ENCODE results near the gene SMURF1. TPM values are rescaled to one million over a fixed set of nuclear protein-coding genes. Genes with fewer than 3 reads are reported as not detected.

Gene SMURF1
- total RNA-seq = 10 to 100 TPM in 1 of 2 donors, 1 to 10 TPM in 1; 6.2 to 16.8 TPM
- polyA plus RNA-seq = 1 to 10 TPM; 2.9 to 5.6 TPM

DNA sequence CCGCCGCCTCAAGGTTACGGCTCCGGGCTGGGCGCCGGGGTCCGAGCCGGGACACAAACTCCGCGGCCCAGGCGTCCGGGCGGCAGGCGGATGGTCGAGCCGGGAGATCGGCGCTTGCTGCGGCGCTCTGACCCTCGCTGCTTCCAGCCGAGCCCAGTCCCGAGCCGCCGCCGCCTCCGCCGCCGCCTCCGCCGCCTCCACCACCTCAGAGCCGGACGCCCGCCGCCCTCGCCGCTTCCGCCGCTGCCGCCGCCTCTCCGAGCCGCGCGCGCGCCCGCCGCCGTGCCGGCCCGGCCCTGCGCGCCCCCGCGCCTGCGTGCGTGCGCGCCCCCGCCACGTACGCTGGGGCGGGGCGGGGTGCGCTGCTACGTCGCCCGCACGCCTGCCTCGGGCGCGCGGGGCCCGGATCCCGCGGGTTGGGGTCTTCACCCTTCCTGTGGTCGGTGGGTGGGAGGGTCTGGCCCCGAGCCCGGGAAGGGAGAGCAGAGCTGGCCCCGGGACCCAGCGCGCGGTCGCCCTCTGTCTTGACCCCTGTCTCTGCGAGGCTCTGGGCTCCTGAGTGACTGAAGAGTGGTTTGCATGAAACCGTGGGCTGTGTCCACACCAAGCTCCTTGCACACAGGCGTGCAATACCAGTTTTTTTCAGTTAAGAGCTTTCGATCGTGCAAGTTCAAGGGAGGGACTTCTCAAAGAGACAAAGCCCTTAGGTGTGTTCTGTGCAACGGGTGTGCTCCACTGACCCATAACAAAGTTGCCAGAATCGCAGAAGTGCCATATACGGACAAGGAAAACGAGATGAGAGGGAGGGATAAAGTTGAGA lies at the start of gene SMURF1:
Gene SMURF1, minus strand, starts transcription at position 256 of the 820 bp plus-strand sequence. CDS start 328 bp downstream, outside the sequence.
- H3K4me1 ChIP-seq (ENCODE audit: control insufficient read depth in 4 of 4, insufficient read depth in 4 of 4, low read length in 3 of 4) = peaks cover 0 to 33% (median 23%) of the 10 kb centered on the region in 4 donors
- no peaks in the 10 kb centered on the region for H3K27me3 ChIP-seq (ENCODE audit: control insufficient read depth in 4 of 4, insufficient read depth in 4 of 4, low read length in 3 of 4)
- WGBS = 2% methylated on average over 94 of the region's 94 CpGs
- TF ChIP-seq HNF4A (conservative IDR thresholded peaks at IDR 0.05) (no peak), SP1 (IDR thresholded peaks at IDR 0.05) (no peak), TAF1 (conservative IDR thresholded peaks at IDR 0.05) (no peak), FOXA1 (IDR thresholded peaks at IDR 0.05) (no peak), RAD21 (IDR thresholded peaks at IDR 0.05) (peak in 1 of 2 donors; percentile 45), YY1 (IDR thresholded peaks at IDR 0.05) (no peak), HNF4G (IDR thresholded peaks at IDR 0.05) (no peak)
- TF ChIP-seq, protein P1, sequence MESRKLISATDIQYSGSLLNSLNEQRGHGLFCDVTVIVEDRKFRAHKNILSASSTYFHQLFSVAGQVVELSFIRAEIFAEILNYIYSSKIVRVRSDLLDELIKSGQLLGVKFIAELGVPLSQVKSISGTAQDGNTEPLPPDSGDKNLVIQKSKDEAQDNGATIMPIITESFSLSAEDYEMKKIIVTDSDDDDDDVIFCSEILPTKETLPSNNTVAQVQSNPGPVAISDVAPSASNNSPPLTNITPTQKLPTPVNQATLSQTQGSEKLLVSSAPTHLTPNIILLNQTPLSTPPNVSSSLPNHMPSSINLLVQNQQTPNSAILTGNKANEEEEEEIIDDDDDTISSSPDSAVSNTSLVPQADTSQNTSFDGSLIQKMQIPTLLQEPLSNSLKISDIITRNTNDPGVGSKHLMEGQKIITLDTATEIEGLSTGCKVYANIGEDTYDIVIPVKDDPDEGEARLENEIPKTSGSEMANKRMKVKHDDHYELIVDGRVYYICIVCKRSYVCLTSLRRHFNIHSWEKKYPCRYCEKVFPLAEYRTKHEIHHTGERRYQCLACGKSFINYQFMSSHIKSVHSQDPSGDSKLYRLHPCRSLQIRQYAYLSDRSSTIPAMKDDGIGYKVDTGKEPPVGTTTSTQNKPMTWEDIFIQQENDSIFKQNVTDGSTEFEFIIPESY (IDR thresholded peaks at IDR 0.05) = no peak
- no peaks in the 10 kb centered on the region for H3K36me3 ChIP-seq (ENCODE audit: control insufficient read depth in 4 of 4, insufficient read depth in 3 of 4, low read depth in 1 of 4, low read length in 3 of 4)
- H3K9ac ChIP-seq (ENCODE audit: low read depth in 1 of 2, low read length in 2 of 2) = peak within 1 kb of the TSS; percentile 14 to 16
- peak; percentile 79 for DNase-seq (ENCODE audit: low spot score)
- no peaks in the 10 kb centered on the region for H3K9me3 ChIP-seq (ENCODE audit: control insufficient read depth in 4 of 4, low read length in 3 of 4)
- peak within 1 kb of the TSS; percentile 94 to 96 for H3K27ac ChIP-seq (ENCODE audit: low read depth in 1 of 2, low read length in 2 of 2)
- peak within 1 kb of the TSS; percentile 9 to 93 (median 91) for H3K4me3 ChIP-seq (ENCODE audit: low read depth in 1 of 3, low read length in 3 of 3)

DNA sequence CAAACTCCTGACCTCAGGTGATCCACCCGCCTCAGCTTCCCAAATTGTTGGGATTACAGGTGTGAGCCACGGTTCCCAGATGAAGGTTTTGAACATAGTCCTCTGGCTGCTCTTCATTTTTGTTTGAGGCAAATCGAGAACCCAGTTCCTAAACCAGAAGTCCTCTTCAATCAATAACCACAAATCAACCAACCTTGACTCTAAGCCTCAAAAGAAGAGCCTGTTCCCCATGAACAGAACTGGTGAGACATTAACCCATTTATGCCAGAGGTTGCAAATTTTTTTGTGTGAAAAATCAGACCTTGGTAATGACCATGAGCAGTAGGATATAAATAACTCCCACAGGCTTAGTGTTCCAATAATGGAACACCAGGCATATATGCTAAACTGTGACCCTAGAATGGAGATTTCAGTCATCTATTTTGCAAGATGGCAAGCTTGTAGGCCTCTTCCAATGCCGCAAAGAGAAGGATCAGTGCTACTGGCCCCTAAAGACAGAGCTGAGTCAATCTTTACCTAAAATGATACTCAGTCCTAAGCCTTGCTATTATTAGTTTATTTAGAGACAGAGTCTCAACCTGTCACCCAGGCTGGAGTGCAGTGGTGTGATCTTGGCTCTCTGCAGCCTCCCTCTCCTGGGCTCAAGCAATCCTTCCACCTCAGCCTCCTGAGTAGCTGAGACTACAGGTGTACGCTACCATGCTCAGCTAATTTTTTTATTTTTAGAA lies 48.1 kb upstream of the SMURF1 start:
- 94% methylated on average over 5 of the region's 5 CpGs for WGBS
- no peaks in the 10 kb centered on the region for H3K36me3 ChIP-seq (ENCODE audit: control insufficient read depth in 4 of 4, insufficient read depth in 3 of 4, low read depth in 1 of 4, low read length in 3 of 4)
- no peak overlapping the region for H3K9ac ChIP-seq (ENCODE audit: low read depth in 1 of 2, low read length in 2 of 2)
- H3K4me3 ChIP-seq (ENCODE audit: low read depth in 1 of 3, low read length in 3 of 3) = no peak overlapping the region
- H3K27me3 ChIP-seq (ENCODE audit: control insufficient read depth in 4 of 4, insufficient read depth in 4 of 4, low read length in 3 of 4) = no peaks in the 10 kb centered on the region
- H3K4me1 ChIP-seq (ENCODE audit: control insufficient read depth in 4 of 4, insufficient read depth in 4 of 4, low read length in 3 of 4) = peaks cover 2 to 10% (median 6%) of the 10 kb centered on the region in 4 donors
- DNase-seq (ENCODE audit: low spot score) = no peak
- TF ChIP-seq SP1 (IDR thresholded peaks at IDR 0.05) (no peak), RAD21 (IDR thresholded peaks at IDR 0.05) (no peak), FOXA1 (IDR thresholded peaks at IDR 0.05) (no peak), YY1 (IDR thresholded peaks at IDR 0.05) (no peak), RXRA (IDR thresholded peaks at IDR 0.05) (no peak), HNF4A (conservative IDR thresholded peaks at IDR 0.05) (no peak), TAF1 (conservative IDR thresholded peaks at IDR 0.05) (no peak), FOXA2 (IDR thresholded peaks at IDR 0.05) (no peak), EGR1 (IDR thresholded peaks at IDR 0.05; ENCODE audit: low read depth in 2 of 2) (no peak)
- TF ChIP-seq, protein P2, sequence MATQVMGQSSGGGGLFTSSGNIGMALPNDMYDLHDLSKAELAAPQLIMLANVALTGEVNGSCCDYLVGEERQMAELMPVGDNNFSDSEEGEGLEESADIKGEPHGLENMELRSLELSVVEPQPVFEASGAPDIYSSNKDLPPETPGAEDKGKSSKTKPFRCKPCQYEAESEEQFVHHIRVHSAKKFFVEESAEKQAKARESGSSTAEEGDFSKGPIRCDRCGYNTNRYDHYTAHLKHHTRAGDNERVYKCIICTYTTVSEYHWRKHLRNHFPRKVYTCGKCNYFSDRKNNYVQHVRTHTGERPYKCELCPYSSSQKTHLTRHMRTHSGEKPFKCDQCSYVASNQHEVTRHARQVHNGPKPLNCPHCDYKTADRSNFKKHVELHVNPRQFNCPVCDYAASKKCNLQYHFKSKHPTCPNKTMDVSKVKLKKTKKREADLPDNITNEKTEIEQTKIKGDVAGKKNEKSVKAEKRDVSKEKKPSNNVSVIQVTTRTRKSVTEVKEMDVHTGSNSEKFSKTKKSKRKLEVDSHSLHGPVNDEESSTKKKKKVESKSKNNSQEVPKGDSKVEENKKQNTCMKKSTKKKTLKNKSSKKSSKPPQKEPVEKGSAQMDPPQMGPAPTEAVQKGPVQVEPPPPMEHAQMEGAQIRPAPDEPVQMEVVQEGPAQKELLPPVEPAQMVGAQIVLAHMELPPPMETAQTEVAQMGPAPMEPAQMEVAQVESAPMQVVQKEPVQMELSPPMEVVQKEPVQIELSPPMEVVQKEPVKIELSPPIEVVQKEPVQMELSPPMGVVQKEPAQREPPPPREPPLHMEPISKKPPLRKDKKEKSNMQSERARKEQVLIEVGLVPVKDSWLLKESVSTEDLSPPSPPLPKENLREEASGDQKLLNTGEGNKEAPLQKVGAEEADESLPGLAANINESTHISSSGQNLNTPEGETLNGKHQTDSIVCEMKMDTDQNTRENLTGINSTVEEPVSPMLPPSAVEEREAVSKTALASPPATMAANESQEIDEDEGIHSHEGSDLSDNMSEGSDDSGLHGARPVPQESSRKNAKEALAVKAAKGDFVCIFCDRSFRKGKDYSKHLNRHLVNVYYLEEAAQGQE (IDR thresholded peaks at IDR 0.05) = no peak
- TF ChIP-seq, protein P3, sequence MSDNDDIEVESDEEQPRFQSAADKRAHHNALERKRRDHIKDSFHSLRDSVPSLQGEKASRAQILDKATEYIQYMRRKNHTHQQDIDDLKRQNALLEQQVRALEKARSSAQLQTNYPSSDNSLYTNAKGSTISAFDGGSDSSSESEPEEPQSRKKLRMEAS (IDR thresholded peaks at IDR 0.05) = no peak
- TF ChIP-seq, protein P4, sequence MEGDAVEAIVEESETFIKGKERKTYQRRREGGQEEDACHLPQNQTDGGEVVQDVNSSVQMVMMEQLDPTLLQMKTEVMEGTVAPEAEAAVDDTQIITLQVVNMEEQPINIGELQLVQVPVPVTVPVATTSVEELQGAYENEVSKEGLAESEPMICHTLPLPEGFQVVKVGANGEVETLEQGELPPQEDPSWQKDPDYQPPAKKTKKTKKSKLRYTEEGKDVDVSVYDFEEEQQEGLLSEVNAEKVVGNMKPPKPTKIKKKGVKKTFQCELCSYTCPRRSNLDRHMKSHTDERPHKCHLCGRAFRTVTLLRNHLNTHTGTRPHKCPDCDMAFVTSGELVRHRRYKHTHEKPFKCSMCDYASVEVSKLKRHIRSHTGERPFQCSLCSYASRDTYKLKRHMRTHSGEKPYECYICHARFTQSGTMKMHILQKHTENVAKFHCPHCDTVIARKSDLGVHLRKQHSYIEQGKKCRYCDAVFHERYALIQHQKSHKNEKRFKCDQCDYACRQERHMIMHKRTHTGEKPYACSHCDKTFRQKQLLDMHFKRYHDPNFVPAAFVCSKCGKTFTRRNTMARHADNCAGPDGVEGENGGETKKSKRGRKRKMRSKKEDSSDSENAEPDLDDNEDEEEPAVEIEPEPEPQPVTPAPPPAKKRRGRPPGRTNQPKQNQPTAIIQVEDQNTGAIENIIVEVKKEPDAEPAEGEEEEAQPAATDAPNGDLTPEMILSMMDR (IDR thresholded peaks at IDR 0.05; ENCODE audit: low read depth, low read length, missing input control) = no peak
- TF ChIP-seq, protein P5, sequence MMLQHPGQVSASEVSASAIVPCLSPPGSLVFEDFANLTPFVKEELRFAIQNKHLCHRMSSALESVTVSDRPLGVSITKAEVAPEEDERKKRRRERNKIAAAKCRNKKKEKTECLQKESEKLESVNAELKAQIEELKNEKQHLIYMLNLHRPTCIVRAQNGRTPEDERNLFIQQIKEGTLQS (IDR thresholded peaks at IDR 0.05) = no peak
- TF ChIP-seq, protein P1 (IDR thresholded peaks at IDR 0.05) = no peak
- H3K27ac ChIP-seq (ENCODE audit: low read depth in 1 of 2, low read length in 2 of 2) = no peak overlapping the region
- H3K9me3 ChIP-seq (ENCODE audit: control insufficient read depth in 4 of 4, low read length in 3 of 4) = no peaks in the 10 kb centered on the region
